HUES48 (cell line): ENCODE measurements around the gene TSHZ2.
"Not testable (repeated sequence)": the region's sequence is repeated elsewhere in the genome, so short reads cannot be mapped to it uniquely, and the experiment has no call there.

ENCODE experiments used
- H3K27ac ChIP-seq: one replicate; pipeline ENCODE4 v1.7.0; 2013; ENCODE audit warnings: low read depth, low read length, inconsistent platforms
- H3K27me3 ChIP-seq: 2 replicates; pipeline ENCODE4 v1.6.1; 2013; ENCODE audit warnings: mild to moderate bottlenecking, low read length; ENCODE audit not compliant: control insufficient read depth, insufficient read depth
- H3K36me3 ChIP-seq: 2 replicates; pipeline ENCODE4 v1.6.1; 2013; ENCODE audit warnings: low read length; ENCODE audit not compliant: control insufficient read depth, insufficient read depth
- H3K4me1 ChIP-seq: 2 replicates; pipeline ENCODE4 v1.6.1; 2013; ENCODE audit warnings: mild to moderate bottlenecking, low read length; ENCODE audit not compliant: control insufficient read depth, insufficient read depth
- H3K4me3 ChIP-seq: 2 replicates; pipeline ENCODE4 v1.5.1; 2013; ENCODE audit warnings: mild to moderate bottlenecking, low read depth, low read length
- H3K9ac ChIP-seq: 2 replicates; pipeline ENCODE4 v1.6.1; 2013; ENCODE audit warnings: mild to moderate bottlenecking, low read depth, low read length, moderate library complexity
- H3K9me3 ChIP-seq: 2 replicates; pipeline ENCODE4 v1.6.1; 2013; ENCODE audit warnings: low read length; ENCODE audit not compliant: control insufficient read depth, insufficient read depth

Gene TSHZ2

GRCh38 chr20:53354314-53354713, 382.2 kb downstream of the TSHZ2 start:
- Histone ChIP-seq H3K4me1 (no peaks in the 10 kb centered on the region), H3K27me3 (no peaks in the 10 kb centered on the region), H3K27ac (no peak overlapping the region), H3K9ac (no peak overlapping the region), H3K36me3 (no peaks in the 10 kb centered on the region), H3K4me3 (no peak overlapping the region), H3K9me3 (peaks cover 6% of the 10 kb centered on the region)

DNA sequence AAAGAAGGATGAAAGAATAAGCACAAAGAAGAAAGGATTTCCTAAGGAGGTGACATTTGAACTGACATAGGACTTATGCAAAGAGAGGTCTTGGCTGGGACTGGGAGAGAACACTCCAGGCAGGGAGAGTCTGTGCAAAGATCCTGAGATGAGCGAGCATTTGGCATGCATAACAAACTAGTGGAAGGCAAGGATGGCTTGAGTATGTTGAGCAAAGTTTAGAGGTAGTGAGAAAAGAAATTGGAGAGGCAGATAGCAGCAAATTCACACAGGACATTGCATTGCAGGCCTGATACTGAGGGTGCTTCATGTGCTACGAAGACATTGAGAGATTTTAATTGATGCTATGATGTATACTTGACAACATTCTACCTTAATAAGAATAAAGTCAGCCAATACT, 383.6 kb downstream of the TSHZ2 start:
- Histone ChIP-seq H3K4me1 (no peaks in the 10 kb centered on the region), H3K9ac (no peak overlapping the region), H3K27ac (no peak overlapping the region), H3K4me3 (no peak overlapping the region), H3K27me3 (no peaks in the 10 kb centered on the region), H3K9me3 (peaks cover 6% of the 10 kb centered on the region), H3K36me3 (no peaks in the 10 kb centered on the region)

GRCh38 chr20:53359425-53359824, 387.3 kb downstream of the TSHZ2 start:
- Histone ChIP-seq H3K27me3 (no peaks in the 10 kb centered on the region), H3K9ac (no peak overlapping the region)

GRCh38 chr20:53360852-53361251, 388.7 kb downstream of the TSHZ2 start:
- H3K4me1 ChIP-seq = no peaks in the 10 kb centered on the region
- no peaks in the 10 kb centered on the region for H3K36me3 ChIP-seq
- H3K9me3 ChIP-seq = peaks cover 3% of the 10 kb centered on the region
- no peak overlapping the region for H3K27ac ChIP-seq
- no peaks in the 10 kb centered on the region for H3K27me3 ChIP-seq
- no peak overlapping the region for H3K9ac ChIP-seq
- H3K4me3 ChIP-seq = no peak overlapping the region

More at GRCh38 chr20:53359425-53359824, 387.3 kb downstream of the TSHZ2 start:
- Histone ChIP-seq H3K36me3 (no peaks in the 10 kb centered on the region), H3K27ac (no peak overlapping the region), H3K9me3 (peaks cover 6% of the 10 kb centered on the region), H3K4me1 (no peaks in the 10 kb centered on the region), H3K4me3 (no peak overlapping the region)

- no peaks in the 10 kb centered on the region for H3K36me3 ChIP-seq
- H3K27me3 ChIP-seq = no peaks in the 10 kb centered on the region
- H3K9me3 ChIP-seq = no peaks in the 10 kb centered on the region
- no peak overlapping the region for H3K27ac ChIP-seq
- no peak overlapping the region for H3K9ac ChIP-seq
- H3K4me3 ChIP-seq = no peak overlapping the region
- H3K4me1 ChIP-seq = no peaks in the 10 kb centered on the region
Observed at GRCh38 chr20:53362736-53363135, 390.6 kb downstream of the TSHZ2 start.

GRCh38 chr20:53364646-53365045, 392.5 kb downstream of the TSHZ2 start:
- Histone ChIP-seq H3K9me3 (no peaks in the 10 kb centered on the region), H3K4me1 (no peaks in the 10 kb centered on the region), H3K27me3 (no peaks in the 10 kb centered on the region), H3K9ac (no peak overlapping the region), H3K27ac (no peak overlapping the region), H3K36me3 (no peaks in the 10 kb centered on the region), H3K4me3 (no peak overlapping the region)

DNA sequence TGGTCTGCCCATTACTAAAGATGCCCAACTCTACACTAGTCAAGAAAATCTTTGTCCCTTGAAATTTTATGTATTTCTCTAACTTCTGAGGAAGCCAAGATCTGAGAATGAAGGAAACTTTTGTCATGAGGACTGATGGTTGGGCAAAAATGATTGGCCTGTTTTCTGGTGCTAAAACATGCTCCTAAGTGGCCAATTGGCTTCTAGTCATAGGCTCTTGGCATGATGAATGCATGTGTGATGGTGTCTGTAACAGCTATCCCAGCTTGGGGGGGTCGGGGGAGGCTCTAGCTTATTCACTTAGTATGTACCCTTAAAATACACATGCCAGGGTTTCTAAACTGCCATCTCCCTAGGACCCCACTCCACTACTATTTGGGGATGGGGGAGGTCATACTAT, 392.9 kb downstream of the TSHZ2 start:
- H3K4me3 ChIP-seq = no peak overlapping the region
- H3K27me3 ChIP-seq = no peaks in the 10 kb centered on the region
- H3K9me3 ChIP-seq = no peaks in the 10 kb centered on the region
- H3K9ac ChIP-seq = no peak overlapping the region
- H3K36me3 ChIP-seq = no peaks in the 10 kb centered on the region
- H3K27ac ChIP-seq = no peak overlapping the region
- H3K4me1 ChIP-seq = no peaks in the 10 kb centered on the region

DNA sequence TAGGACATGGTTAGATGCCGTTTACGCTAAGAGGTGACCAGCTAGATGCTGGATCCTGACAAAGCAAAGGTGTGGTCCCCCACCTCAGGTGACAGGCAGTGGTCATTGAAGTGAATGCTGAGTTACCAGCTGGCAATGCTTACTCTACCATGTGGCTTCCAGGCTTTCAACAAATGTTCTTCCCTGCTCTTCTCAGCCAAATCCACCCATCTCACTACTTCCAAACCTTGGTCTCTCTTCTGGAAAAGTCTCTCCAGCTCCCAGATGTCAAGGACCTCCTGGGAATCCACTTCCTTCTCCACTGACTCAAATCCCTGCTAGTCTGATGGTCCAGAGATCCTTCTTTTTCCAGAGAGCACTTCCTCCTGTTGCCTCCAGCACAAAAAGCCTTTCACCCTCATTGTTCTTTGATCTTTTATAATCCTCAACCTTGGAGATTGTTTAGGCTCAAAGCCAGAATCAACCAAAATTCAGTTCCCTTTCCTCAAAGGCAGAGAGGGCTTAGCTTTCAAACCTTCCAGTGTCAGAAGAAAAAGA, 393.4 kb downstream of the TSHZ2 start:
- no peaks in the 10 kb centered on the region for H3K9me3 ChIP-seq
- H3K4me1 ChIP-seq = no peaks in the 10 kb centered on the region
- no peak overlapping the region for H3K27ac ChIP-seq
- H3K27me3 ChIP-seq = no peaks in the 10 kb centered on the region
- no peaks in the 10 kb centered on the region for H3K36me3 ChIP-seq
- no peak overlapping the region for H3K9ac ChIP-seq
- H3K4me3 ChIP-seq = no peak overlapping the region

- H3K4me1 ChIP-seq, H3K9me3 ChIP-seq, H3K4me3 ChIP-seq, H3K27me3 ChIP-seq, H3K36me3 ChIP-seq, H3K27ac ChIP-seq, H3K9ac ChIP-seq: not testable (repeated sequence)
Observed at GRCh38 chr20:53366928-53367327, 394.8 kb downstream of the TSHZ2 start.

- H3K4me3 ChIP-seq = no peak overlapping the region
- H3K9ac ChIP-seq = no peak overlapping the region
- H3K27ac ChIP-seq = no peak overlapping the region
- H3K36me3 ChIP-seq = no peaks in the 10 kb centered on the region
- no peaks in the 10 kb centered on the region for H3K4me1 ChIP-seq
- no peaks in the 10 kb centered on the region for H3K27me3 ChIP-seq
- H3K9me3 ChIP-seq = no peaks in the 10 kb centered on the region
Observed at GRCh38 chr20:53369871-53370270, 397.7 kb downstream of the TSHZ2 start.

GRCh38 chr20:53370345-53370961, 398.3 kb downstream of the TSHZ2 start:
- H3K9ac ChIP-seq = no peak overlapping the region
- H3K36me3 ChIP-seq = no peaks in the 10 kb centered on the region
- no peaks in the 10 kb centered on the region for H3K9me3 ChIP-seq
- no peaks in the 10 kb centered on the region for H3K4me1 ChIP-seq
- no peaks in the 10 kb centered on the region for H3K27me3 ChIP-seq
- H3K4me3 ChIP-seq = no peak overlapping the region
- no peak overlapping the region for H3K27ac ChIP-seq
